Aorta (tissue), 5 donors: Measurements from ENCODE around the gene SSTR5. TPM values are rescaled to one million over a fixed set of nuclear protein-coding genes. Genes with fewer than 3 reads are reported as not detected.
A peak's percentile ranks its signal among the peaks of the same experiment; 100 is the strongest.

ENCODE experiments used
- ATAC-seq: fragments of 200-7000 bp; cut with Tn5 transposase; one replicate; pipeline ENCODE4 v1.9.1; 2022; ENCODE audit warnings: moderate library complexity; ENCODE audit not compliant: low FRiP score
- DNase-seq, 2 donors: peaks; one replicate each; pipeline ENCODE4 v3.0.0-alpha.2; 2020
- H3K27ac ChIP-seq, 2 donors: one replicate each; pipeline ENCODE4 v1.5.1; 2013; ENCODE audit warnings: low read length in 2 of 2, mild to moderate bottlenecking in 2 of 2, moderate library complexity in 2 of 2, control low read depth in 1 of 2, inconsistent platforms in 1 of 2, low read depth in 1 of 2
- H3K27me3 ChIP-seq, 2 donors: one replicate each; pipeline ENCODE4 v1.6.1; 2013; ENCODE audit warnings: control low read depth in 1 of 2, low read length in 1 of 2, mild to moderate bottlenecking in 1 of 2, moderate library complexity in 1 of 2; ENCODE audit not compliant: insufficient read depth in 2 of 2, control insufficient read depth in 1 of 2
- H3K36me3 ChIP-seq, 2 donors: one replicate each; pipeline ENCODE4 v1.6.1; 2013; ENCODE audit warnings: control low read depth in 1 of 2, low read length in 1 of 2, mild to moderate bottlenecking in 1 of 2; ENCODE audit not compliant: insufficient read depth in 2 of 2, control insufficient read depth in 1 of 2
- H3K4me1 ChIP-seq, 2 donors: one replicate each; pipeline ENCODE4 v1.6.1; 2013; ENCODE audit warnings: low read length in 2 of 2, control low read depth in 1 of 2, mild to moderate bottlenecking in 1 of 2, moderate library complexity in 1 of 2; ENCODE audit not compliant: insufficient read depth in 2 of 2, control insufficient read depth in 1 of 2
- H3K4me3 ChIP-seq, 2 donors: one replicate each; pipeline ENCODE4 v1.5.1; 2013; ENCODE audit warnings: low read length in 2 of 2, control low read depth in 1 of 2, mild to moderate bottlenecking in 1 of 2
- H3K9me3 ChIP-seq: one replicate; pipeline ENCODE4 v1.6.1; 2013; ENCODE audit warnings: mild to moderate bottlenecking, low read length; ENCODE audit not compliant: control insufficient read depth
- WGBS, 2 donors: extraction: QIAGEN DNeasy Blood & Tissue Kit; methylation state at CpG; one replicate each; pipeline ENCODE4 v1.1.7; 2013; 5-methylcytosine and 5-hydroxymethylcytosine counted together
- intact Hi-C, 2 donors: fragments of 100-400 bp; cut with DNase I; formaldehyde crosslinking; loops; one replicate each; pipeline versions ENCODE4 v1.14.2 to v1.15.0; 2022
- polyA plus RNA-seq, 2 donors: library from polyadenylated mRNA; stranded (reverse); fragments of 200-250 nt; gene quantifications; one replicate each; pipeline ENCODE4 v1.2.3, GENCODE V29; 2013
- total RNA-seq, 2 donors: library from RNA; stranded (reverse); fragmentation: NEBNext Ultra II Directional; extraction: Animal tissue kit (Norgen Biotek cat#: 25700); gene quantifications; one replicate each; pipeline ENCODE4 v1.2.1, GENCODE V29; 2021
- donor health status: healthy with polysubstance abuse.
- donor health status: Bipolar disorder and iron deficiency.
- donor health status: DM: no; HTN: no; CAD: no.
- donor health status: DM: no; HTN: no; CAD: no.
- donor health status: DM: yes; HTN: yes; CAD: no.

SSTR5 gene
- total and polyA plus RNA-seq, 4 donors, result 0.26 to 0.75 (median 0.49) TPM; not detected in 1

DNA sequence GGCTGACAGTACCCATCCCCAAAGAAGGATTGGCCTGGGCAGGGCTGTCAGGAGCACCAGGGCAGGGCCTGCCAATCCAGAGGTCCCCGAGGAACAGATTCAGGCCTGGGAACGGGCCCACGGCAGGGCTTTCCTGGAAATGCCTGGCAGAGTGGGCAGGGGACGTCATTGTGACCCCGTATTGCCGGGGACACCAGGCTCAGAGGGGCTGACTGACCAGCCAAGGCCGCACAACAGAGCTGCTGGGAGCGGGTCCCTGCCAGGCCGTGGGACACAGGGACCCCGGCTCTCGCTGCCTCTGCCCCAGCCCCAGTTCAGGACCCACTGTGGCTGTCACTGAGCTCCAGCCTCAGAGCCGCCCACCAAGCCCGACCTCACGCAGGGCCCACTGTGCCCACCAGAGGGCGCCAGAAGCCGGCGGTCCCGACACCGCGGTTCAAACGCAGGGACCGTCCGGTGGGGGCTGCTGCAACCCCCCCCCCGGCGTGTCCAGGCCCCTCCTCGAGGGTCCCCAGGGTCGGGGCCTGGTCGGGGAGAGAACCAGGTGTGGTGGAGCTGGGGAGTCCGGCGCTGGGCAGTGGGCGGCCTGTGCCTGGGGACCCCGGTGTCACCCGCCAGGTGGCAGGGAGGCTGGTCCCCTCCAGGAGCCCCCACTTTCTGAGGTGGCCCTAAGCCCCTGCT lies 15.2 kb upstream of the SSTR5 start:
- no peaks in the 10 kb centered on the region for H3K27me3 ChIP-seq
- WGBS, 2 donors, result 6 to 12% methylated on average over 32 to 33 of the region's 33 CpGs
- no peak overlapping the region for H3K4me3 ChIP-seq
- DNase-seq (peak; percentile 65 to 92), ATAC-seq (peak; percentile 65)
- H3K4me1 ChIP-seq, result no peaks in the 10 kb centered on the region
- no peak overlapping the region for H3K27ac ChIP-seq
- no peaks in the 10 kb centered on the region for H3K9me3 ChIP-seq
- intact Hi-C loops, result loop anchor here (1.0 to 10.0 kb wide), 5 partner anchors 46 to 345 kb away; no protein-coding TSS in a partner anchor
- H3K36me3 ChIP-seq, result no peaks in the 10 kb centered on the region

DNA sequence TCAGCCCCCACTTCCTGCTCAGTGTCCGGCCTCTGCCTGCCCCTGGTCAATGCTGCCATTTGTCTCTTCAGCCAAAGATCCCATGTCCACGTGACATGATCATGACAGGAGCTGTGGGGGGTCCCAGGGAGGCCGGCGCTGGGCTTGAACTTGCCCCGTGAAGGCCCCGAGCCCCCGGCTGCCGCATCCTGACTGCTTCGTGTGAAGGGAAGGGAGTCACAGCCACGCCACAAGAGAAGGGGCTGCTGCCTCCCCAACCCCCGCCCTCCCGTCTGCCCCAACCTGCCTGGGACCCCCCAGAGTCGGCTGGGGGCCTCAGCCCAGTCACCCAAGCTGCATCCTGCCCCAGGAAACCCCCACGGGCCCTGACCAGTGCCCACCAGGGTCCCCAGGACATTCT lies 14.3 kb upstream of the SSTR5 start:
- no peak for ATAC-seq
- Histone ChIP-seq H3K9me3 (no peaks in the 10 kb centered on the region), H3K4me1 (no peaks in the 10 kb centered on the region), H3K27me3 (no peaks in the 10 kb centered on the region), H3K4me3 (no peak overlapping the region), H3K36me3 (no peaks in the 10 kb centered on the region), H3K27ac (no peak overlapping the region)
- intact Hi-C loops, result loop anchor here (2.0 to 10.0 kb wide), 5 partner anchors 45 to 346 kb away; no protein-coding TSS in a partner anchor
- DNase-seq, result no peak
- 44 to 45% methylated on average over 12 to 14 of the region's 14 CpGs for WGBS, 2 donors

- ATAC-seq (no peak), DNase-seq (no peak)
- no peaks in the 10 kb centered on the region for H3K27me3 ChIP-seq
- no peaks in the 10 kb centered on the region for H3K9me3 ChIP-seq
- no peak overlapping the region for H3K4me3 ChIP-seq
- H3K27ac ChIP-seq, result no peak overlapping the region
- 88 to 90% methylated on average over 3 of the region's 3 CpGs for WGBS, 2 donors
- H3K4me1 ChIP-seq, result no peaks in the 10 kb centered on the region
- H3K36me3 ChIP-seq, result no peaks in the 10 kb centered on the region
- intact Hi-C loops, result loop anchor here (2.0 to 10.0 kb wide), 5 partner anchors 43 to 347 kb away; no protein-coding TSS in a partner anchor
Observed at GRCh38 chr16:1059310-1059709, 13.2 kb upstream of the SSTR5 start.

GRCh38 chr16:1060416-1061340 lies 11.9 kb upstream of the SSTR5 start:
- Histone ChIP-seq H3K4me1 (no peaks in the 10 kb centered on the region), H3K9me3 (no peaks in the 10 kb centered on the region), H3K4me3 (no peak overlapping the region), H3K36me3 (no peaks in the 10 kb centered on the region), H3K27ac (no peak overlapping the region), H3K27me3 (no peaks in the 10 kb centered on the region)
- intact Hi-C loops, result no loop called here
- DNase-seq (no peak), ATAC-seq (no peak)
- WGBS, 2 donors, result 83 to 88% methylated on average over 42 of the region's 42 CpGs

GRCh38 chr16:1061769-1062505 lies 10.6 kb upstream of the SSTR5 start:
- DNase-seq (no peak), ATAC-seq (no peak)
- no peaks in the 10 kb centered on the region for H3K27me3 ChIP-seq
- WGBS, 2 donors, result 89% methylated on average over 43 of the region's 43 CpGs
- H3K36me3 ChIP-seq, result no peaks in the 10 kb centered on the region
- no peaks in the 10 kb centered on the region for H3K4me1 ChIP-seq
- intact Hi-C loops, result no loop called here
- H3K27ac ChIP-seq, result no peak overlapping the region
- H3K9me3 ChIP-seq, result no peaks in the 10 kb centered on the region
- H3K4me3 ChIP-seq, result no peak overlapping the region

- no peak overlapping the region for H3K4me3 ChIP-seq
- intact Hi-C loops, result no loop called here
- DNase-seq, result no peak
- ATAC-seq, result no peak
- no peaks in the 10 kb centered on the region for H3K36me3 ChIP-seq
- WGBS, 2 donors, result 84 to 85% methylated on average over 20 of the region's 20 CpGs
- no peaks in the 10 kb centered on the region for H3K4me1 ChIP-seq
- no peaks in the 10 kb centered on the region for H3K27me3 ChIP-seq
- no peaks in the 10 kb centered on the region for H3K9me3 ChIP-seq
- H3K27ac ChIP-seq, result no peak overlapping the region
Observed at GRCh38 chr16:1062895-1063294, 9.7 kb upstream of the SSTR5 start.

DNA sequence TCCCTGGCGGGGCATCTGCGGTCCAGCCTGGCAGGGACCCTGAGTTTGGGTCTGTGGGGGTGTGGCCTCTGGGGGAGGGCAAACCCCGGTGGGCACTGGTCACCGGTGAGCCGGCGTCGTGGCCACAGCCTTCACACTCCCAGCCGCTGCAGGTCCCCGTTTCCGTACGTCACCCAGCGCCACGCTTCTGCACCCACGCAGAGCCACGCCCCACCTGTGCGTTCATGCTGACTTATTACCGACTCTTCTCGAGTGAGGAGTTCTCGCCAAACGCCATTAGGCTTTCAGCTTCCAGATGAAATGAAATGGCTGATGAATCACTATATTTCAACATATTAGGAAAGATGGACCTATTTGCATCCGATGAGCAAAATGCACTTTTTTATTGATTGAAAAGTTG lies 8.8 kb upstream of the SSTR5 start:
- Histone ChIP-seq H3K27me3 (no peaks in the 10 kb centered on the region), H3K4me3 (no peak overlapping the region), H3K9me3 (no peaks in the 10 kb centered on the region), H3K27ac (no peak overlapping the region), H3K36me3 (no peaks in the 10 kb centered on the region), H3K4me1 (no peaks in the 10 kb centered on the region)
- 77 to 82% methylated on average over 21 of the region's 21 CpGs for WGBS, 2 donors
- intact Hi-C loops, result no loop called here
- DNase-seq (no peak), ATAC-seq (no peak)

GRCh38 chr16:1065469-1066128 lies 6.9 kb upstream of the SSTR5 start:
- 21 to 23% methylated on average over 41 to 55 of the region's 55 CpGs for WGBS, 2 donors
- Histone ChIP-seq H3K9me3 (no peaks in the 10 kb centered on the region), H3K36me3 (no peaks in the 10 kb centered on the region), H3K4me3 (no peak overlapping the region), H3K4me1 (no peaks in the 10 kb centered on the region), H3K27me3 (no peaks in the 10 kb centered on the region), H3K27ac (no peak overlapping the region)
- DNase-seq (no peak), ATAC-seq (no peak)
- intact Hi-C loops, result no loop called here
